Adrenal gland (tissue), 12 donors: ENCODE measurements around the gene KIZ. TPM values are rescaled to one million over a fixed set of nuclear protein-coding genes. Genes with fewer than 3 reads are reported as not detected.

Experiments
- DNase-seq, 7 donors: peaks; one replicate each; pipeline ENCODE4 v3.0.0-alpha.2; 2019 to 2020
- H3K27ac ChIP-seq, 5 donors: fragments of 200-600 bp; sonication (generic) in 4 of 5; 1 replicate in 3 of 5; 2 replicates in 2 of 5; pipeline versions ENCODE4 v1.5.1 to v1.8.0; 2016 to 2020; ENCODE audit warnings: mild to moderate bottlenecking in 1 of 5
- H3K27me3 ChIP-seq: fragments of 200-600 bp; 2 replicates; pipeline ENCODE4 v1.8.0; 2021
- H3K36me3 ChIP-seq, 2 donors: fragments of 200-600 bp; replicated peaks in 1 of 2; 1 replicate in 1 of 2; 2 replicates in 1 of 2; pipeline versions ENCODE4 v1.5.1 to v1.8.0; 2018 to 2022
- H3K4me1 ChIP-seq, 2 donors: fragments of 200-600 bp; replicated peaks in 1 of 2; 1 replicate in 1 of 2; 2 replicates in 1 of 2; pipeline versions ENCODE4 v1.5.1 to v1.8.0; 2018 to 2021
- H3K4me3 ChIP-seq, 4 donors: fragments of 200-600 bp; sonication (generic) in 3 of 4; one replicate each; pipeline ENCODE4 v1.5.1; 2016 to 2018
- H3K9me3 ChIP-seq, 3 donors: fragments of 200-600 bp; sonication (generic) in 1 of 3; replicated peaks in 1 of 3; 1 replicate in 2 of 3; 2 replicates in 1 of 3; pipeline versions ENCODE4 v1.5.1 to v1.8.0; 2016 to 2021
- POLR2A ChIP-seq, 2 donors: fragments of 450-650 bp; IDR thresholded peaks; one replicate each; pipeline ENCODE4 v1.6.1; 2017; ENCODE audit warnings: antibody characterized with exemption in 2 of 2, mild to moderate bottlenecking in 2 of 2, moderate library complexity in 1 of 2
- WGBS, 4 donors: extraction: QIAGEN DNeasy Blood & Tissue Kit in 2 of 4; methylation state at CpG; one replicate each; pipeline versions ENCODE4 v1.1.5 to v1.1.7; 2013 to 2017; 5-methylcytosine and 5-hydroxymethylcytosine counted together
- intact Hi-C, 2 donors: fragments of 100-400 bp; cut with DNase I; formaldehyde crosslinking; loops; one replicate each; pipeline versions ENCODE4 v1.14.1 to v1.15.0; 2022 to 2023
- polyA plus RNA-seq, 3 donors: library from polyadenylated mRNA; stranded (reverse); fragments of 200-250 nt in 2 of 3; fragments of 350-450 nt in 1 of 3; fragmentation: Illumina TruSeq in 1 of 3; extraction: RNeasy Lipid Tissue Mini Kit (QIAGEN cat#74804) in 1 of 3; gene quantifications; one replicate each; pipeline ENCODE4 v1.2.3, GENCODE V29; 2013 to 2014
- small RNA-seq, 2 donors: library from RNA; depleted of rRNA; stranded (forward); fragments of <200 nt; gene quantifications; one replicate each; pipeline ENCODE3, GENCODE V24; 2016
- total RNA-seq, 9 donors: library from RNA; depleted of rRNA in 4 of 9; stranded (reverse); fragments of >200 nt in 4 of 9; fragments of 120-200 nt in 1 of 9; fragmentation: NEBNext Ultra II Directional in 1 of 9; extraction: Animal tissue kit (Norgen Biotek cat#: 25700) in 1 of 9; gene quantifications; one replicate each; pipeline versions ENCODE4 v1.1.0 to v1.2.4, GENCODE V29; 2013 to 2023
- TF ChIP-seq, protein P1 (sequence below), 6 experiments: fragments of 450-650 bp in 4 of 6; fragments of 200-600 bp in 2 of 6; sonication (generic) in 1 of 6; IDR thresholded peaks; 1 replicate in 5 of 6; 2 replicates in 1 of 6; pipeline versions ENCODE4 v1.5.1 to v1.8.0; 2016 to 2021; ENCODE audit warnings: antibody characterized with exemption in 6 of 6, mild to moderate bottlenecking in 2 of 6, moderate library complexity in 1 of 6
- donor health status: healthy with polysubstance abuse.
- donor health status: Bipolar disorder and iron deficiency.
- donor health status: DM: yes; HTN: yes; CAD: no.
- donor health status: DM: no; HTN: no; CAD: no.
- donor health status: DM: no; HTN: no; CAD: no.
- donor health status: DM: yes; HTN: yes; CAD: no.

KIZ gene
- total and polyA plus RNA-seq, 12 donors, result 10.4 to 62.9 (median 15.3) TPM

DNA sequence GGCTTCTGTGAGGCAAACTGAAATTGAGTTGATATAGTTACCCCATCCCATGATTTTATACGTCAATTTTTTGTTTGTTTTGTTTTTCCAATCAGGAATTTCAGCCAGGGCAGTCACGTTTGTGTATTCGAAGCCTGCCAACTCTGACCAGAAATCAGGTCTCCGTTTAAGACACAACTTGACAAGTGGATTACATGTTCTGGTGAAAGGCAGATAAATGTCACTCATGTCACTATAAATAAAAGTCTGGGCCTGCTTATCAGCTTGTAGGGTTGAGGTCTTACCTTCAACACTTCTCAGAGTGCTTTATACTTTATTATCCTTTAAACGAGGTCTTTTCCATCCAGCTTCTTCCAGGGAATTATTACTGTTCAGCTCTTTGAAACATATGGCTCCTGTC lies 168.9 kb downstream of the KIZ start:
- TF ChIP-seq POLR2A (IDR thresholded peaks at IDR 0.05), result no peak
- TF ChIP-seq, protein P1, sequence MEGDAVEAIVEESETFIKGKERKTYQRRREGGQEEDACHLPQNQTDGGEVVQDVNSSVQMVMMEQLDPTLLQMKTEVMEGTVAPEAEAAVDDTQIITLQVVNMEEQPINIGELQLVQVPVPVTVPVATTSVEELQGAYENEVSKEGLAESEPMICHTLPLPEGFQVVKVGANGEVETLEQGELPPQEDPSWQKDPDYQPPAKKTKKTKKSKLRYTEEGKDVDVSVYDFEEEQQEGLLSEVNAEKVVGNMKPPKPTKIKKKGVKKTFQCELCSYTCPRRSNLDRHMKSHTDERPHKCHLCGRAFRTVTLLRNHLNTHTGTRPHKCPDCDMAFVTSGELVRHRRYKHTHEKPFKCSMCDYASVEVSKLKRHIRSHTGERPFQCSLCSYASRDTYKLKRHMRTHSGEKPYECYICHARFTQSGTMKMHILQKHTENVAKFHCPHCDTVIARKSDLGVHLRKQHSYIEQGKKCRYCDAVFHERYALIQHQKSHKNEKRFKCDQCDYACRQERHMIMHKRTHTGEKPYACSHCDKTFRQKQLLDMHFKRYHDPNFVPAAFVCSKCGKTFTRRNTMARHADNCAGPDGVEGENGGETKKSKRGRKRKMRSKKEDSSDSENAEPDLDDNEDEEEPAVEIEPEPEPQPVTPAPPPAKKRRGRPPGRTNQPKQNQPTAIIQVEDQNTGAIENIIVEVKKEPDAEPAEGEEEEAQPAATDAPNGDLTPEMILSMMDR (IDR thresholded peaks at IDR 0.05), result no peak
- no peaks in the 10 kb centered on the region for H3K4me1 ChIP-seq
- H3K27ac ChIP-seq, result no peak overlapping the region
- H3K27me3 ChIP-seq, result peaks cover 5% of the 10 kb centered on the region
- H3K36me3 ChIP-seq, result no peaks in the 10 kb centered on the region
- no peaks in the 10 kb centered on the region for H3K9me3 ChIP-seq
- 52 to 67% (median 60%) methylated on average over 5 of the region's 5 CpGs for WGBS, 4 donors
- no peak overlapping the region for H3K4me3 ChIP-seq
- intact Hi-C loops, result no loop called here
- no peak for DNase-seq

Small RNA genes lying within 50 kb of the gene (small RNA-seq; reads per million reads assigned to genes)
- gene RNA5SP477, result 0 reads per million in 2 donors

Other genes with a start within 250 kb of the KIZ start
- gene LINC00237, start 19.7 kb upstream of the KIZ start, total RNA-seq, result under 1 TPM in 1 of 9 donors, not detected in 8; 0.14 TPM
- gene LINC00237, start 19.7 kb upstream of the KIZ start, polyA plus RNA-seq, result not detected
- gene XRN2, start 177.2 kb downstream of the KIZ start, total RNA-seq, result 10 to 100 TPM; 58.6 to 84.0 (median 65.7) TPM
- 10 to 100 TPM; 12.9 to 89.6 (median 16.0) TPM for gene XRN2, start 177.2 kb downstream of the KIZ start, polyA plus RNA-seq